ENCODE results near the gene CTSS.

DNA sequence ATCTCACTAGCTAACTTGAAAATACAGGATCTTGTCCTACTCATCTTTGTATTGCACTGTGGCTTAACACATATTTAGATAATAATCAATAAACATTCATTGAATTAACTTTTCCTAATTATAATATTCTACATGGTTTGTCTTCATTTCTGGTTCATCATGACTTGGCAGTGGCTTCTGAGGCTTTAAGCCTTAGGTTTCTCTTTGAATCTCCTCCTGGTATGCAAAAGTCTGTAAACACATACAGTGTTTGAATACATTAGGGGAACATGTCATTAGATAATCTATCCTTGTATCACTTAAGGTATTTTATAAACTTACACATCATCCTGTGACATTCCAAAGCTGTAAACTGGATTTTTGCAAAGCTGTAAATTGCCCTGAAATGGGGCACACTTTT, 21.9 kb upstream of the CTSS start:
- TF ChIP-seq, protein P1, sequence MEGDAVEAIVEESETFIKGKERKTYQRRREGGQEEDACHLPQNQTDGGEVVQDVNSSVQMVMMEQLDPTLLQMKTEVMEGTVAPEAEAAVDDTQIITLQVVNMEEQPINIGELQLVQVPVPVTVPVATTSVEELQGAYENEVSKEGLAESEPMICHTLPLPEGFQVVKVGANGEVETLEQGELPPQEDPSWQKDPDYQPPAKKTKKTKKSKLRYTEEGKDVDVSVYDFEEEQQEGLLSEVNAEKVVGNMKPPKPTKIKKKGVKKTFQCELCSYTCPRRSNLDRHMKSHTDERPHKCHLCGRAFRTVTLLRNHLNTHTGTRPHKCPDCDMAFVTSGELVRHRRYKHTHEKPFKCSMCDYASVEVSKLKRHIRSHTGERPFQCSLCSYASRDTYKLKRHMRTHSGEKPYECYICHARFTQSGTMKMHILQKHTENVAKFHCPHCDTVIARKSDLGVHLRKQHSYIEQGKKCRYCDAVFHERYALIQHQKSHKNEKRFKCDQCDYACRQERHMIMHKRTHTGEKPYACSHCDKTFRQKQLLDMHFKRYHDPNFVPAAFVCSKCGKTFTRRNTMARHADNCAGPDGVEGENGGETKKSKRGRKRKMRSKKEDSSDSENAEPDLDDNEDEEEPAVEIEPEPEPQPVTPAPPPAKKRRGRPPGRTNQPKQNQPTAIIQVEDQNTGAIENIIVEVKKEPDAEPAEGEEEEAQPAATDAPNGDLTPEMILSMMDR (conservative IDR thresholded peaks at IDR 0.05; ENCODE audit: low read depth in 2 of 2) = no peak
- TF ChIP-seq, protein P2, sequence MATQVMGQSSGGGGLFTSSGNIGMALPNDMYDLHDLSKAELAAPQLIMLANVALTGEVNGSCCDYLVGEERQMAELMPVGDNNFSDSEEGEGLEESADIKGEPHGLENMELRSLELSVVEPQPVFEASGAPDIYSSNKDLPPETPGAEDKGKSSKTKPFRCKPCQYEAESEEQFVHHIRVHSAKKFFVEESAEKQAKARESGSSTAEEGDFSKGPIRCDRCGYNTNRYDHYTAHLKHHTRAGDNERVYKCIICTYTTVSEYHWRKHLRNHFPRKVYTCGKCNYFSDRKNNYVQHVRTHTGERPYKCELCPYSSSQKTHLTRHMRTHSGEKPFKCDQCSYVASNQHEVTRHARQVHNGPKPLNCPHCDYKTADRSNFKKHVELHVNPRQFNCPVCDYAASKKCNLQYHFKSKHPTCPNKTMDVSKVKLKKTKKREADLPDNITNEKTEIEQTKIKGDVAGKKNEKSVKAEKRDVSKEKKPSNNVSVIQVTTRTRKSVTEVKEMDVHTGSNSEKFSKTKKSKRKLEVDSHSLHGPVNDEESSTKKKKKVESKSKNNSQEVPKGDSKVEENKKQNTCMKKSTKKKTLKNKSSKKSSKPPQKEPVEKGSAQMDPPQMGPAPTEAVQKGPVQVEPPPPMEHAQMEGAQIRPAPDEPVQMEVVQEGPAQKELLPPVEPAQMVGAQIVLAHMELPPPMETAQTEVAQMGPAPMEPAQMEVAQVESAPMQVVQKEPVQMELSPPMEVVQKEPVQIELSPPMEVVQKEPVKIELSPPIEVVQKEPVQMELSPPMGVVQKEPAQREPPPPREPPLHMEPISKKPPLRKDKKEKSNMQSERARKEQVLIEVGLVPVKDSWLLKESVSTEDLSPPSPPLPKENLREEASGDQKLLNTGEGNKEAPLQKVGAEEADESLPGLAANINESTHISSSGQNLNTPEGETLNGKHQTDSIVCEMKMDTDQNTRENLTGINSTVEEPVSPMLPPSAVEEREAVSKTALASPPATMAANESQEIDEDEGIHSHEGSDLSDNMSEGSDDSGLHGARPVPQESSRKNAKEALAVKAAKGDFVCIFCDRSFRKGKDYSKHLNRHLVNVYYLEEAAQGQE (IDR thresholded peaks at IDR 0.05; ENCODE audit: unreplicated experiment) = no peak
- no peak for TF ChIP-seq POLR2AphosphoS5 (IDR thresholded peaks at IDR 0.05; ENCODE audit: low read depth)

All from GM23338 (cell line).